Nephron progenitor cell (in vitro differentiated cells): ENCODE data around the gene MAPK8.

Experiments
- DNase-seq: peaks from one replicate; pipeline ENCODE4 v3.0.0; 2021
- H3K27ac Mint-ChIP-seq: 2 replicates; pipeline ENCODE4 v1.8.0; 2021; ENCODE audit warnings: mild to moderate bottlenecking, moderate library complexity, mixed read lengths
- H3K27me3 Mint-ChIP-seq: 2 replicates; pipeline ENCODE4 v1.8.0; 2021; ENCODE audit warnings: mild to moderate bottlenecking, low read depth, mixed read lengths; ENCODE audit not compliant: poor library complexity
- H3K36me3 Mint-ChIP-seq: 2 replicates; pipeline ENCODE4 v1.8.0; 2021; ENCODE audit warnings: low read depth, mixed read lengths
- H3K4me1 Mint-ChIP-seq: 2 replicates; pipeline ENCODE4 v1.8.0; 2021; ENCODE audit warnings: mixed read lengths
- H3K4me3 Mint-ChIP-seq: 2 replicates; pipeline ENCODE4 v1.8.0; 2021; ENCODE audit warnings: mild to moderate bottlenecking, moderate library complexity, mixed read lengths
- H3K9me3 Mint-ChIP-seq: 2 replicates; pipeline ENCODE4 v1.8.0; 2021; ENCODE audit warnings: mild to moderate bottlenecking, moderate library complexity, mixed read lengths
- TF ChIP-seq, protein P1 (sequence below): fragments of 200-600 bp; sonication (generic); IDR thresholded peaks from 2 replicates; pipeline ENCODE4 v1.5.0; 2021; ENCODE audit warnings: antibody characterized with exemption

MAPK8 gene

GRCh38 chr10:48449501-48450232, 143.2 kb downstream of the MAPK8 start:
- H3K9me3 Mint-ChIP-seq = no peaks in the 10 kb centered on the region
- H3K4me1 Mint-ChIP-seq = peaks cover 18% of the 10 kb centered on the region
- DNase-seq = no peak
- H3K4me3 Mint-ChIP-seq = no peak overlapping the region
- no peak overlapping the region for H3K27ac Mint-ChIP-seq
- TF ChIP-seq, protein P1, sequence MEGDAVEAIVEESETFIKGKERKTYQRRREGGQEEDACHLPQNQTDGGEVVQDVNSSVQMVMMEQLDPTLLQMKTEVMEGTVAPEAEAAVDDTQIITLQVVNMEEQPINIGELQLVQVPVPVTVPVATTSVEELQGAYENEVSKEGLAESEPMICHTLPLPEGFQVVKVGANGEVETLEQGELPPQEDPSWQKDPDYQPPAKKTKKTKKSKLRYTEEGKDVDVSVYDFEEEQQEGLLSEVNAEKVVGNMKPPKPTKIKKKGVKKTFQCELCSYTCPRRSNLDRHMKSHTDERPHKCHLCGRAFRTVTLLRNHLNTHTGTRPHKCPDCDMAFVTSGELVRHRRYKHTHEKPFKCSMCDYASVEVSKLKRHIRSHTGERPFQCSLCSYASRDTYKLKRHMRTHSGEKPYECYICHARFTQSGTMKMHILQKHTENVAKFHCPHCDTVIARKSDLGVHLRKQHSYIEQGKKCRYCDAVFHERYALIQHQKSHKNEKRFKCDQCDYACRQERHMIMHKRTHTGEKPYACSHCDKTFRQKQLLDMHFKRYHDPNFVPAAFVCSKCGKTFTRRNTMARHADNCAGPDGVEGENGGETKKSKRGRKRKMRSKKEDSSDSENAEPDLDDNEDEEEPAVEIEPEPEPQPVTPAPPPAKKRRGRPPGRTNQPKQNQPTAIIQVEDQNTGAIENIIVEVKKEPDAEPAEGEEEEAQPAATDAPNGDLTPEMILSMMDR = no peak
- no peaks in the 10 kb centered on the region for H3K36me3 Mint-ChIP-seq
- peaks cover 8% of the 10 kb centered on the region for H3K27me3 Mint-ChIP-seq

DNA sequence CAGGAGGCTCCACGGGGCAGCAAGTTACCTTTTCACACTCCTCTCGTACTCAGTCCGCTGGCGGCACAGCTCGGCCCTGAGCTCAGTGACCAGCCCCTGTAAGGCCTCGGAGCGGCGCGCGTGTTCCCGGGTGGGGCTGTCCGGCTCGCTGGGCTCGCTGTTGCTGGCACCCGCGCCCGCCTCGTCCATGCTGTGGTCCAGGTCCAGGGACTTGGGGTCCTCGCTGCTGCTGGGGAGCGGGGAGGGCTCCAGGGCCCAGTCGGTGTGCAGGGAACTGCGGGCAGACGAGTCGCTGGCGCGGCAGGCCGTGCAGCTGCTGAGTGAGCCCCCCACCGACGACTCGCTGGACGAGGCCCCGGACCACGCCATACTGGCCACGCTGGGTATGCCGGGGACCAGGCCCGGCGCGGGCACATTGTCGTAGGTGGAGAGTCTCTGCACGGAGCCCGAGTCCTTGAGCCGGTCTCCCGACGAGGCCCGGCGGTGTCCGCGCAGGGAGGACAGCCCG, 143.8 kb downstream of the MAPK8 start:
- Mint-ChIP-seq H3K36me3 (no peaks in the 10 kb centered on the region), H3K27ac (no peak overlapping the region), H3K4me3 (no peak overlapping the region), H3K27me3 (peaks cover 8% of the 10 kb centered on the region), H3K9me3 (no peaks in the 10 kb centered on the region), H3K4me1 (peaks cover 18% of the 10 kb centered on the region)
- TF ChIP-seq, protein P1 = no peak
- DNase-seq = no peak

GRCh38 chr10:48450741-48451466, 144.4 kb downstream of the MAPK8 start:
- Mint-ChIP-seq H3K27ac (no peak overlapping the region), H3K9me3 (no peaks in the 10 kb centered on the region), H3K27me3 (peaks cover 5% of the 10 kb centered on the region), H3K4me3 (no peak overlapping the region), H3K4me1 (peaks cover 18% of the 10 kb centered on the region), H3K36me3 (no peaks in the 10 kb centered on the region)
- no peak for DNase-seq
- TF ChIP-seq, protein P1 = no peak

DNA sequence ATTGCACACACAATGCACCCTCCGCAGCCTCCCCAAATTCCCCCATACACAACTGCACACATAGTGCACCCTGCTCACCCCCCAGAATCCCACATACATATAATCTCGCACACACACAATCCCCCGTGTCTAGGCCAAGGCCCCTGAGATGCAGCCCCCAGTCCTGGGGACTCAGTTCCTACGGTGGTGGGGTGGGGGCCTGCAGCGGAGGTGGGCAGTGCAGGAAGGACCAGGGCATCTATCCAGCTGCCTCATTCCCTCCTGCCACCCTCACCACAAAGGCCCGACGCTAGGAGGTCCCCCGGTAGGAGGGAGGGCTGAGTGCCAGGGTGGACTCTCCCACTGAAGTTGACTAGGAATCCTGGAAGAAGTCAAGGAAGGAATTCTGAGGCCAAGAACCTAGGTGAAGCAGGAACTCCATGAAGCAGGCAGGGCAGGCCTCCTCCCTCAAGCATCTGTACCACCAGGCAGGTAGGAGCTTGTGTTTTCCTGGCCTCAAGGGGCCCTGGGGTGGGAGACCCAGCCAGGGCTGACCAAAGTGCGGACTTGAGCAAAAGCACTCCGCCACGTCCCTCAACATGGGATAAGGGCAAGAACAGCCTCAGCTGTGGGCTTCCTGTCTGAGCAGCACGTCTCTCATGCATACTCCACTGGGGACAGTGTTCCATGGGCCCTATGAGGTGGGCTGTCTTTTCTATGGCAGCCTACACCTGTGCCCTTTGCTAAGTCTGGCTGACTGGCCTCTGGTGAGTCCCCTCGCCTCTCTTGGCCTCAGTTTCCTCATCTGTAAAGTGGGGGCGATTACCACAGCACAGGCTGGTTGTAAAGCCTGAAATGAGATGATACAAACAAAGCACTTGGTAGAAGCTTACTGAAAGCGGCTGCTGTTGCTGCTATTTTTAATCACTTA, 145.7 kb downstream of the MAPK8 start:
- TF ChIP-seq, protein P1 = no peak
- Mint-ChIP-seq H3K36me3 (no peaks in the 10 kb centered on the region), H3K4me3 (no peak overlapping the region), H3K27ac (no peak overlapping the region), H3K27me3 (no peaks in the 10 kb centered on the region), H3K4me1 (peaks cover 28% of the 10 kb centered on the region), H3K9me3 (no peaks in the 10 kb centered on the region)
- DNase-seq = no peak

DNA sequence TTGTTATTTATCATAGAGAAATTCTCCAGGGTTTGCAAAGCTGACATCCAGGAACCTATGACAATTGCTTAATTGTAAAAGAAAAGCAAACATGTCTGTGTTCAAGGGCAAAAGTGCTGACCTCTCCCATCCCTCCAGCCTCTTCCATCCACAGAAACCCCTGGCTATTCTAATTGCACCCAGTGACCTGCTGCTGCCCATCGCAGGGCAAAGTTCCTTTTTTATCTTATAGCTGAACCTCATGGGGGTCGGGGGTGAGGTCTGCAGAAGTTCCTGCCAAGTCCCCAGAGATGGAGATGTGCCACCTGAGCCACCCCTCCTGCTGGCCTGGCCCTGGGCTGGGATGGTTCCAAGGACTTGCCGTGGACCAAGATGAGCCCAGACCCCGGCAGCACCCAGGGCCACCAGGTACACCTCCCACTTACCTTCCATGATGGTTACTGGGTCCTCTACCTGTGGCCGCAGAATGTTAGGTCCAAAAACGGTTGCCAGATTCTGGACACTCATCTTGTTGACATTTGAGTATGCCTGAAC, 146.5 kb downstream of the MAPK8 start:
- Mint-ChIP-seq H3K4me1 (peaks cover 28% of the 10 kb centered on the region), H3K27ac (no peak overlapping the region), H3K9me3 (no peaks in the 10 kb centered on the region), H3K27me3 (no peaks in the 10 kb centered on the region), H3K36me3 (no peaks in the 10 kb centered on the region), H3K4me3 (no peak overlapping the region)
- TF ChIP-seq, protein P1 = no peak
- DNase-seq = no peak
